BJ (cell line): Measurements from ENCODE around the gene MYOG. TPM values are rescaled to one million over a fixed set of nuclear protein-coding genes. Genes with fewer than 3 reads are reported as not detected.

Source experiments
- CTCF ChIA-PET: fragments of 350-600 bp; formaldehyde crosslinking; extraction: SDS; loops from one replicate; lab custom pipeline; 2021; ENCODE audit warnings: antibody characterized with exemption, inconsistent platforms; lab: Yijun Ruan, JAX
- POLR2A ChIA-PET: fragments of 300-600 bp; sonication (Branson Sonifier 250); formaldehyde crosslinking; extraction: SDS; loops from one replicate; lab custom pipeline; 2021; ENCODE audit warnings: antibody characterized with exemption; lab: Charles Lee
- DNase-seq: peaks from one replicate; pipeline ENCODE4 v3.0.0-alpha.2; 2011; ENCODE audit warnings: low read depth
- H3K27me3 ChIP-seq: 2 replicates; pipeline ENCODE4 v1.6.0; 2011; ENCODE audit warnings: low read length; ENCODE audit not compliant: control insufficient read depth, insufficient read depth
- H3K36me3 ChIP-seq: 2 replicates; pipeline ENCODE4 v1.5.1; 2011; ENCODE audit warnings: low read length; ENCODE audit not compliant: control insufficient read depth, insufficient read depth
- H3K4me3 ChIP-seq: 2 replicates; pipeline ENCODE4 v1.5.1; 2011; ENCODE audit warnings: low read depth, mild to moderate bottlenecking, control low read depth, low read length
- CTCF ChIP-seq: IDR thresholded peaks from 2 replicates; pipeline ENCODE4 v1.5.1; 2011; ENCODE audit warnings: low read depth, mild to moderate bottlenecking, control low read depth, inconsistent platforms, low read length, moderate library complexity; ENCODE audit not compliant: insufficient read depth
- polyA plus RNA-seq: library from polyadenylated mRNA; depleted of rRNA; stranded (reverse); fragments of >200 nt; gene quantifications from 2 replicates; pipeline ENCODE4 v1.2.3, GENCODE V29; 2011

MYOG gene
- polyA plus RNA-seq, 1 experiment, result not detected

GRCh38 chr1:203084588-203085527, 954 bp downstream of the MYOG start:
- DNase-seq, result no peak
- Histone ChIP-seq H3K36me3 (no peaks in the 10 kb centered on the region), H3K4me3 (no peak overlapping the region), H3K27me3 (peaks cover 21% of the 10 kb centered on the region)
- TF ChIP-seq CTCF, result peak; percentile 39; the same call in 1 of the 2 replicates
- CTCF ChIA-PET, result interaction anchor here (0.6 to 3.0 kb wide), 13 partner anchors 7 to 182 kb away, joined by 3 to 12 read pairs (median 4); no protein-coding TSS in a partner anchor
- POLR2A ChIA-PET, result no interaction called here

GRCh38 chr1:203083463-203083921, 2.3 kb downstream of the MYOG start:
- CTCF ChIA-PET, result interaction anchor here (0.9 to 2.0 kb wide), 5 partner anchors 9 to 133 kb away, joined by 3 to 12 read pairs (median 3); no protein-coding TSS in a partner anchor
- DNase-seq, result no peak
- TF ChIP-seq CTCF, result no peak
- Histone ChIP-seq H3K4me3 (no peak overlapping the region), H3K36me3 (no peaks in the 10 kb centered on the region), H3K27me3 (peaks cover 19% of the 10 kb centered on the region)
- POLR2A ChIA-PET, result no interaction called here

- peaks cover 20% of the 10 kb centered on the region for H3K27me3 ChIP-seq
- CTCF ChIA-PET, result interaction anchor here (1.1 to 2.0 kb wide), 4 partner anchors 10 to 133 kb away, joined by 3 to 12 read pairs (median 4); no protein-coding TSS in a partner anchor
- H3K4me3 ChIP-seq, result no peak overlapping the region
- POLR2A ChIA-PET, result no interaction called here
- no peak for DNase-seq
- H3K36me3 ChIP-seq, result no peaks in the 10 kb centered on the region
- TF ChIP-seq CTCF, result no peak
These were observed 3.0 kb downstream of the MYOG start for GRCh38 chr1:203082571-203083462.

- no peak for TF ChIP-seq CTCF
- no peaks in the 10 kb centered on the region for H3K36me3 ChIP-seq
- CTCF ChIA-PET, result interaction anchor here (1.8 kb wide), 1 partner anchor 17 kb away, joined by 4 read pairs; no protein-coding TSS in a partner anchor
- POLR2A ChIA-PET, result no interaction called here
- no peak for DNase-seq
- H3K4me3 ChIP-seq, result no peak overlapping the region
- H3K27me3 ChIP-seq, result peaks cover 17% of the 10 kb centered on the region
These were observed 3.6 kb downstream of the MYOG start for GRCh38 chr1:203082231-203082505.
